Hepatocyte (in vitro differentiated cells): ENCODE results near the gene TMIE. TPM values are rescaled to one million over a fixed set of nuclear protein-coding genes. Genes with fewer than 3 reads are reported as not detected.

Source experiments
- DNase-seq: peaks from one replicate; pipeline ENCODE4 v3.0.0-alpha.2; 2016; ENCODE audit warnings: low spot score
- H2AFZ ChIP-seq: fragments of 200-600 bp; sonication (generic); 2 replicates; pipeline ENCODE4 v1.6.0; 2016; ENCODE audit warnings: antibody characterized with exemption, mild to moderate bottlenecking
- H3K27ac ChIP-seq: fragments of 200-600 bp; sonication (generic); 2 replicates; pipeline ENCODE4 v1.5.1; 2016; ENCODE audit warnings: mild to moderate bottlenecking
- H3K27me3 ChIP-seq: fragments of 200-600 bp; sonication (generic); 2 replicates; pipeline ENCODE4 v1.6.1; 2016
- H3K36me3 ChIP-seq: fragments of 200-600 bp; sonication (generic); replicated peaks from 2 replicates; pipeline ENCODE4 v1.5.1; 2016; ENCODE audit warnings: low read depth; ENCODE audit not compliant: insufficient read depth
- H3K4me1 ChIP-seq: fragments of 200-600 bp; sonication (generic); 2 replicates; pipeline ENCODE4 v1.5.1; 2016; ENCODE audit warnings: mild to moderate bottlenecking, moderate library complexity; ENCODE audit not compliant: insufficient read depth
- H3K4me2 ChIP-seq: fragments of 200-600 bp; sonication (generic); 2 replicates; pipeline ENCODE4 v1.6.0; 2016
- H3K4me3 ChIP-seq: fragments of 200-600 bp; sonication (generic); 2 replicates; pipeline ENCODE4 v1.5.1; 2016; ENCODE audit warnings: mild to moderate bottlenecking
- H3K79me2 ChIP-seq: fragments of 200-600 bp; sonication (generic); 2 replicates; pipeline ENCODE4 v1.6.0; 2017; ENCODE audit warnings: mild to moderate bottlenecking
- H3K9me2 ChIP-seq: fragments of 200-600 bp; sonication (generic); replicated peaks from 2 replicates; pipeline ENCODE4 v1.6.0; 2017; ENCODE audit warnings: mild to moderate bottlenecking; ENCODE audit not compliant: insufficient read depth
- H3K9me3 ChIP-seq: fragments of 200-600 bp; sonication (generic); 2 replicates; pipeline ENCODE4 v1.5.1; 2016; ENCODE audit warnings: low read depth, mild to moderate bottlenecking
- H4K20me1 ChIP-seq: fragments of 200-600 bp; sonication (generic); 2 replicates; pipeline ENCODE4 v1.6.0; 2016; ENCODE audit warnings: mild to moderate bottlenecking; ENCODE audit not compliant: insufficient read depth, poor library complexity, severe bottlenecking
- CTCF ChIP-seq: fragments of 200-600 bp; sonication (generic); IDR thresholded peaks from 2 replicates; pipeline ENCODE4 v1.5.1; 2016; ENCODE audit warnings: antibody characterized with exemption, mild to moderate bottlenecking; ENCODE audit not compliant: poor library complexity
- EZH2 ChIP-seq: fragments of 200-600 bp; sonication (generic); IDR thresholded peaks from 2 replicates; pipeline ENCODE4 v1.6.1; 2016; ENCODE audit warnings: antibody characterized with exemption, mild to moderate bottlenecking, borderline replicate concordance
- EZH2phosphoT487 ChIP-seq: fragments of 200-600 bp; sonication (generic); IDR thresholded peaks from one replicate; pipeline ENCODE4 v1.6.1; 2018; ENCODE audit warnings: antibody characterized with exemption, mild to moderate bottlenecking, low read depth, moderate library complexity; ENCODE audit not compliant: unreplicated experiment, severe bottlenecking
- WGBS: methylation state at CpG from one replicate; pipeline ENCODE4 v1.1.6; 2016; ENCODE audit warnings: low lambda C conversion rate; ENCODE audit errors: missing lambda C conversion rate; 5-methylcytosine and 5-hydroxymethylcytosine counted together
- polyA plus RNA-seq: library from polyadenylated mRNA; unstranded; fragments of >200 nt; fragmentation: Nextera tagmentation; extraction: Ambion mirVana; gene quantifications from 2 replicates; pipeline ENCODE4 v1.2.1, GENCODE V29; 2016
- total RNA-seq: library from RNA; depleted of rRNA; stranded (reverse); fragments of >200 nt; gene quantifications from 2 replicates; pipeline ENCODE4 v1.2.3, GENCODE V29; 2014

TMIE gene
- total and polyA plus RNA-seq, 2 experiments from 2014 or later, result 0.37 to 0.51 TPM

DNA sequence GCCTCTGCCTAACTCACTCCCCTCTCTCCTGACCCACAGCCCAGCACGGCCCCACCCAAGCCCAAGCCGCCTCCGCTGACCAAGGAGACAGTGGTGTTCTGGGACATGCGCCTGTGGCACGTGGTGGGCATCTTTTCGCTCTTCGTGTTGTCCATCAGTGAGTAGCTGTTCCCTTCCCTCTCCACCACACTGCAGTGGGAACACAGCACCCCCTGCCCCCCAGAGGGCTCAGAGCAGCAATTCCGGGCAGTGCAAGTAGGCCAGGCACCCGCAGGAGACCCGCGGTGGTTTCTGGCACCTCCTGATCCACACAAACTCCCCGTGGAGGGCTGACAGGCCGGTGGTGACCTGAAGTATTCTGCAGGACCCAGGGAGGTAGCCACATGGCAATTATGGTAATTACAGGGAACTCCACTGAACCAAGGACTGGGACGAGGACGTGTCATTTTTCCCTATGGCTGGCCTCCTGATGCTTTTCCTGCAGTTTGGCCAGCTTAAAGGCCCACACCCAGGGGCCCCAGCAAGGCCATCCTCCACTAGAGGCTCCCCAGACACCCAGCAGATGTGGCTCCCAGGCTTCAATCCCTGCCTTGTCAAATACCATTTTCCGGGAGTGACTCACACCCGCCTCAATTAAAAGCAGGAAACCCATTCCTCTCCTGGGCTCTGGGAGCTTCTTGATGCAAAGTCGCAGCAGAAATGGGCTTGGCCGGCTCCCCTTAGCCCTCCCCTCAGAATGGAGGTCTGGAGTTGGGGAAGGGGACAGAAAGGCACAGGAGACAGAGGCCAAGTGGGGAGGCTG, 4.8 kb downstream of the TMIE start:
- Histone ChIP-seq H3K27me3 (peaks cover 13% of the 10 kb centered on the region), H3K9me3 (no peaks in the 10 kb centered on the region), H3K36me3 (no peaks in the 10 kb centered on the region), H3K27ac (no peak overlapping the region), H3K9me2 (no peaks in the 10 kb centered on the region), H3K4me2 (no peak overlapping the region), H3K4me1 (peaks cover 28% of the 10 kb centered on the region), H3K4me3 (no peak overlapping the region), H3K79me2 (no peaks in the 10 kb centered on the region), H4K20me1 (no peaks in the 10 kb centered on the region), H2AFZ (no peak overlapping the region)
- peak; percentile 48 for DNase-seq
- TF ChIP-seq CTCF (no peak), EZH2phosphoT487 (no peak), EZH2 (no peak)
- 72% methylated on average over 19 of the region's 19 CpGs for WGBS

DNA sequence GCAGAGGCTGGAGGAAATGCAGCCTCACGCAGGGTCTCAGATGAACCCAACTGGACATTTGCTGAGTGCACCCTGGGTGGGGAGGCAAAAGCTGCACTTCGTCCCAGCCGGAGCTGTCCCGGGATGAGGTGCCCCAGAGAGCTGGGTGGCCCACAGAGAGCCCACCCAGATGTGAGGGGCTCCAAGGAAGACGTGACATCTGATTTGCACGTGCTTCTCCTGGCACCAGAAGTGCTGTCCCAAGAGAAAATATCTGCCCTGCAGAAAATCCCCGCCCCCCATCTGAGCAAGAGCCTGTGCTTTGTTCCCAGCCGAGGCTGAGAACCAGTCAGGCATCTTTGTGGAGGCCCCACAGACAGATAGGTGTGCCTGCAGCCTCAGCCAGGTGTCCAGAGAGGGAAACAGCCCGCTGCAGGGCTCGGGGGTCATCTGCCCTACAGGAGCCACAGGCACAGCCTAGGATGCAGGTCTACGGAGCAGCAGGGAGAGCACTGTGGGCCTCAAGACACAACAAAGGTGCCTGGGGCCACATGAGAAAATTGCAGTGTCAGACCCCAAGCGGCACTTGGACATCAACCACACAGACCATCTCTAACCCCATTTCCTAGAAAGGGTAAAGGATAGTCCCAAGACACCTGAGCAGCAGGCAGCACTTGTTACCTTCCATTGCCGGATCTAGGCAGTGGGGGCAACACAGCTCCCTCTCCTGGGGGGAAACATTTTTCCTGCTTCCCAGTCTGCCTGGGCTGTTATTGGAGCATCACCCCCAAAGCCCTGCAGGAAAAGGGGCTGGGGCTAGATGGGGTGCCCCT, 5.8 kb downstream of the TMIE start:
- 60% methylated on average over 13 of the region's 13 CpGs for WGBS
- peaks cover 20% of the 10 kb centered on the region for H3K4me1 ChIP-seq
- H2AFZ ChIP-seq, result no peak overlapping the region
- no peak for DNase-seq
- H3K9me2 ChIP-seq, result no peaks in the 10 kb centered on the region
- TF ChIP-seq EZH2 (no peak), CTCF (no peak), EZH2phosphoT487 (no peak)
- no peak overlapping the region for H3K4me3 ChIP-seq
- peaks cover 5% of the 10 kb centered on the region for H3K27me3 ChIP-seq
- H3K9me3 ChIP-seq, result no peaks in the 10 kb centered on the region
- no peak overlapping the region for H3K4me2 ChIP-seq
- no peaks in the 10 kb centered on the region for H3K79me2 ChIP-seq
- H3K27ac ChIP-seq, result no peak overlapping the region
- H4K20me1 ChIP-seq, result no peaks in the 10 kb centered on the region
- H3K36me3 ChIP-seq, result no peaks in the 10 kb centered on the region

- WGBS, result 83% methylated on average over 6 of the region's 7 CpGs
- Histone ChIP-seq H3K4me1 (peaks cover 20% of the 10 kb centered on the region), H3K79me2 (no peaks in the 10 kb centered on the region), H2AFZ (no peak overlapping the region), H3K9me3 (no peaks in the 10 kb centered on the region), H4K20me1 (no peaks in the 10 kb centered on the region), H3K27ac (no peak overlapping the region), H3K36me3 (no peaks in the 10 kb centered on the region), H3K4me2 (no peak overlapping the region), H3K4me3 (no peak overlapping the region), H3K9me2 (no peaks in the 10 kb centered on the region), H3K27me3 (no peaks in the 10 kb centered on the region)
- no peak for DNase-seq
- no peak for TF ChIP-seq EZH2phosphoT487
- TF ChIP-seq EZH2, result no peak
- TF ChIP-seq CTCF, result no peak
Observed at GRCh38 chr3:46707601-46708011, 6.4 kb downstream of the TMIE start.
